GM21390 (cell line): ENCODE results near the gene BCDIN3D.
A peak's percentile ranks its signal among the peaks of the same experiment; 100 is the strongest.
"Not testable (repeated sequence)": the region's sequence is repeated elsewhere in the genome, so short reads cannot be mapped to it uniquely, and the experiment has no call there.

ENCODE experiments used
- ATAC-seq: cut with Tn5 transposase; IDR thresholded peaks from one replicate; pipeline ENCODE4 v1.9.1; 2021; ENCODE audit not compliant: unreplicated experiment

BCDIN3D gene, protein sequence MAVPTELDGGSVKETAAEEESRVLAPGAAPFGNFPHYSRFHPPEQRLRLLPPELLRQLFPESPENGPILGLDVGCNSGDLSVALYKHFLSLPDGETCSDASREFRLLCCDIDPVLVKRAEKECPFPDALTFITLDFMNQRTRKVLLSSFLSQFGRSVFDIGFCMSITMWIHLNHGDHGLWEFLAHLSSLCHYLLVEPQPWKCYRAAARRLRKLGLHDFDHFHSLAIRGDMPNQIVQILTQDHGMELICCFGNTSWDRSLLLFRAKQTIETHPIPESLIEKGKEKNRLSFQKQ

DNA sequence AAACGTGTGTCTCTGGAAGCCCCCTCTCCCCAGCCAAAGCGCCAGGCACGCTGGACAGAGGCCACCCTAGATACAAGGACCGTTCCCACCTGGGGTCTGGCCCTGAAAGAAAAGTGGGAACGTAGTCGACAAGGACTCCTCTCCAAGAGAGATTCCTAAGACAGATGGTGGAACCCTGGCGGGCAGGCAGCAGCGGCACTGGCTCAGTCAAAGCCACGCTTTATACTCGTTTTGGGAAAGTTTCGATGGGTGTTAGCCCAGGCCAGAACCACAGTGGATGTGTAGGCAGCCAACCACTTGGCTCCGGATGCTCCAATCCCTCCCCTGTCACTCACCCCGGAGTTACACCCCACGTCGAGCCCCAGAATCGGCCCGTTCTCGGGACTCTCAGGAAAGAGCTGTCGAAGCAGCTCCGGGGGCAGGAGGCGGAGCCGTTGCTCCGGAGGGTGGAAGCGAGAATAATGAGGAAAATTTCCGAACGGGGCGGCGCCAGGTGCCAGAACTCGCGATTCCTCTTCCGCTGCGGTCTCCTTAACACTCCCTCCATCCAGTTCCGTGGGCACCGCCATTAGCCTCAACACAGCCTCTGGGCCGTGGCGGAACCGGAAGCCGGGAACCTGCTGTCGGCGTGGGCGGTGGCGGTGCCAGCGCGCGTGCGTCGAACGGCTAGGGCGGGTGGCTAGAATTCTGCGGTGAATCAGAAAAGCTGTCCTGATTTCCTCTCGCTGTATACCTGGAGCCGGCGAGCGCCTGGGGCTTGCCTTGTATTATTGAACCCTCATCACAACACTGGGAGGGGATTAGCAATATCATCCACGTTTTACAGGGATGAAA lies at the start of gene BCDIN3D:
Gene BCDIN3D, minus strand, starts transcription at position 588 of the 834 bp plus-strand sequence. Its CDS starts 19 bp downstream, at position 569.
- ATAC-seq, result peak; percentile 87

DNA sequence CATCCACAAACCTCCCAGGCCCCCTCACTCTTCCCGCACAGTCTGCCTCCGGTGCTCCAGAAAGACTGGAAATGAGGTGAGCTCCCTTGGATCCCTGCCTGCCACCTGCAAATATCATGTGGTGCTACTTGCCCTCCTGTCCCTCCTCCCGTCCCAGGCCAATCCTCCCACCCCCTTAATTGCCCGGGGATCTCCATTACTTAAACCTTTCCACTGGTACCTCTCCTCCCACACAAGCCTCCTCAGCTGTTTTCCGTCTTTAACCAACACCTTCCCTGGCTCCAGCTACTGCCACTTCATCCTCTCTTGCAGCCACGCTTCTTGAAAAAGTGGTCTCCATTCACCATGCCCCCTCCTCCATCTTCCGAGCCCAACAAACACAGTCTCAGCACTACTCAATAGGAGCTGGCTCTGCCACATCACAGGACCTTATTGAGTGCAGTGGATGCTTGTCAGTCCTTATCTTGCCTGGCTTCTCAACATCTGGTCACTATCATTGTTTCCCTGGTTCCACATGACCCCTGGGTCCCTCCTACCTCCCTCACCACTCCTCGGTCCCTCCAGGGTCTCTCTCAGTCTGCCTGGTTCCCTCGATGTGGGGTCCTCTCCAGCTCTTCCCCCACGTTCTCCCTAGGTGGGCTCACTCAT lies 49.3 kb upstream of the BCDIN3D start:
- no peak for ATAC-seq

DNA sequence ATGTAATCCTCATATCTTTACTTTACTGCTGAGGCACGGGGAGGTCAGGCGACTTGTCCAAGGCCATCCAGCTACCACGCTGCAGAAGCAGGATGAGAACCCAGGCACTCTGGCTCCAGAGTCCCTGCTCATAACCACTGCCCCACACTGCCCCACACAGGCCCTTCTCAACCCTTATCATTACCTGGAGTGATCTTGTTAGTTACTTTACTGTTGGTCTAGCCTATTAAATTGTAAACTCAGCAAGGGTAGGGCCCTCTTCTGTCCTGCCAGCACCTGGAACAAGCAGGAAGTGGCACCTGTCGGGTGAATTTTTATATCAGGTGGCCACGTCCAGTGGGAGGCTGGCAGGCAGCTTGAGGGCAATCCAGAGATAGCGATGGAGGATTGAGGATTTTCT lies 48.6 kb upstream of the BCDIN3D start:
- ATAC-seq, result no peak

DNA sequence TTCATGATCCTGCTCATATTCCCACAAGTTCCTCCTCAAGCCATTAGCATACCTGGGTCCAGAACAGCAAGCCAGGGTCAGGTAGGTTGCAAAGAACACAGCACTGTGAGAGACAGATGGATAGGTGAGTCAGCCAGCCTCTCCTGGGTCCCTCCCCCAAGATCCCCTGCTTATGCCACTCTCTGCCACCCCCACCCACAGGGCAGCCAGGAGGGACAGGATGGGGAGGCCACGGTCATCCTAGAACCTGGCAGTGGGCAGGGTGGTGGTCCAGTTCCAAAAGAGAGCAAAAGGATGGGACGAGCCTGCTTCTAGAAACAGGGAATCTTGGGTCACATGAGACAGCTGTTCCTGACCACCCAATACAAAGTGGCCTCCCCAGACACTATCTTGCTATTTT lies 48.1 kb upstream of the BCDIN3D start:
- no peak for ATAC-seq

DNA sequence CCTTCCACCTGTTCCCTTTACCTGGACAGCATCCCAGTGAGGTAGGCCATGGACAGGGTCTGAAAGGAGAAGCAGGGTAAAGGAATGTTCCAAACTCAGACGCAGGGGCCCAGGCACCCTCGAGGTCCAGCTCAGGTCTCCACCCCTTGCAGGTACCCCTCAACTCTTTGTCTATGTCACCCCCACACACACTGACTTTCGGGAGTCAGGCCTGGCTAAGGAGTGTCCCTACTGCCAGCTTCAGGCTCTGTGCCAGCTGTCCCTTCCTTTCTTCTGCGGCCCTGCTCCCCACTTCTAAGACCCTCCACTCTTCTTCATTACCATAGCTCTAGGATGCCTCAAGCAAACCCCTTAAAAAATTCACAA lies 47.2 kb upstream of the BCDIN3D start:
- no peak for ATAC-seq

DNA sequence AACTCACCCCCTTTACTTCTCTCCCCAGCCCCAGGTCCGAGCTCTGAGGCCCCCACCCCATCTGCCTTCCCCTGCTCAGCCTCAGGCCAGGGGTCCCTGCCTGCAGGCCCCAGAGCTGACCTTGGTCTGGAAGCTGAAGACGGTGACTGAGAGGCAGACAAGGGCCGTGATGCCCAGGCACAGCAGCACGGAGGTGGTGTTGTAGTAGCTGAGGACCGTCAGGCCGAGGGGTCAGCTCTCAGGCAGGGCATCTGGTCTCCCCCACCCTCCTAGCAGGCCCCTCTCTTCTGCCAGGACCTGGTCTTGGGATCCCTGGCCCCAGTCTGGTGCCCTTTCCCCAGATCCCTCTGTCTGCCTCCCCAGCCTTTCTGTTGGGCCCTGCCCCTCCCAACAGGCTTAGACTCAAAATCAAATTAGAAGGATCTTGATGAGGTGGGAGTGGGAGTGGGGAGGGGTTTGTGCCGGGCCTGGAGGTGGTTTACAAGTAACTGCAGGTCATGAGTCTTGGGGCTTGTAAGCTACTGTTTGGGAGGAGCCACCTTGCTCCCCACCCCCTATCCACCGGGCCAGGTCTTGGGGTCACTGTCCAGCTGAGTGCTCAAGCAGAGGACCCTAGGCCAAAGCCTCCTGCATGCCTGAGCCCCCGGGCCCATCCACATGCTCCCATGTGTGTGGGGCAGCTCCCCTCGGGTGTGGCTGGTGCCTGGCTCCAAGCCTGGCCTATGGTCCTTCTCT lies 46.6 kb upstream of the BCDIN3D start:
- ATAC-seq, result no peak

DNA sequence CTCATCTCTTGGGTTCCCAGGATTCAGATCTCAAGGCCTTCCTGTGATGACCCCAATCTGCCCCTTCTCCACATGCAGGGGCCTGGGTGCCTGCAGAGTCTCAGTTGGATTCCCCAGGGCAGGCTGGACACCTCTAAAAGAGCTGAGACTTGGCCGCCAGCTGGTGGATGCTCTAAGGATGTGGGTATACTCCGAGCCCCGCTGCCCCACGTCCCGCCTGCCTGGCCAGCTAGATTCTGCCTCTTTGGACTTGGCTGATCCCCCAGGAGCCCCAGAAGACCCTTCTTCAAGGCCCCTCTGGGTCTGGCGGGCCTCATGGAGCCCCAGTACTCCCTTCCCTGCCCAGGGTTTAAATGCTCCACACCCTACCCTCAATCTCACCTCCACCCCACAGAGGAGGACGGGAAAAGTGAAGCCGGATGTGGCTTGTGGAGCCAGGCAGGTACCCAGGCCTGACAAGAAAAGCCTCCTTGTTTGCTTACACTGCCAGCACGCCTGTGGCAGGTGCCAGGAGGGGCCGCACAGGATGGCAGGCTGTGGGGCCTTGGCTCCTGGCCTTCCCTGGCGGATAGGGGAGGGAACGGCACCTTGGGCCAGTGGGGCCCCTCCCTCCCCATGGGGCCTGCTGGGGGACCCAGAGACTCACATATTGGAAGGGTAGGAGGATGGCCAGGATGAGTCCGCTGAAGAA lies 45.7 kb upstream of the BCDIN3D start:
- no peak for ATAC-seq

DNA sequence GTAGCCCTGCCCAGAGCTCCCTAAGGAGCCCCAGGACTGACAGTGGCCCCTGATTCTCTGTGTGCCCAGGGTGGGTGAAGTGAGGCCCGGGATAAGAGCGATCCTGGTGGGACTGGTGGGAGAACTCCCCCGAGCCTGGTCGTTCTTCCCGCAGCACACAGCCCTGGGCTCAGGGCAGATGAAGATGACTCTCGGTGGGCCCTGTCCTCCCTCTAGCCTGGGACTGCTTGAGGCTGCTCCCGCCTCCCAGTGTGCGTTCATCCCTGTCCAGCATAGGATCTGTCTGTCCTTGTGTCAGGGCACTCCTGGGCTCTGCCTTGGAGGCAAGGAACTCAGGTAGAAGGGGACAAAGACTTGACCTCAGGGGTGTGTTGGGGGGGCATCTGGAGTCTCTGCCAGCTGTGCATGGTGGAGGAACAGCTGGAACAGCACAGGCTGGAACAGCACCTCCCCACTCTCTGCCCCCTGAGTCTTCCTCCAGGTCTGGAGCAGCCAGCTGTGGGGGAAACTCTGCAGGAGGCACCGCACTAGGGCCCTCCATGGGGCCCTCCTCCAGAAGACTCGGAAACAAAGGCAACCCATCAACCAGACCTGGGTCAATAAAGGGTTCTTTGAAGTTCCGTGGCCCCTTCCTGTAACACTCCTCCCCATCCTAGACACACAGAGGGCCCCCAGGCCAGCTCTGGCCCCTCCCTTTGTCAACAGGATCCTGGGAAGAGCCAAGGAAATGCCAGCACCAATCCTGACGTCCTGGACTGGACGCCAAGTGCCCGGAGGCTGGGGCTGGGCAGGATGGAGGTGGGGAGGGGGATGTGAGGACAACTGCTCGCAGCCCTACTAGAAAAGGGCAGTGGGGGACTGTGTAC lies 44.9 kb upstream of the BCDIN3D start:
- no peak for ATAC-seq

DNA sequence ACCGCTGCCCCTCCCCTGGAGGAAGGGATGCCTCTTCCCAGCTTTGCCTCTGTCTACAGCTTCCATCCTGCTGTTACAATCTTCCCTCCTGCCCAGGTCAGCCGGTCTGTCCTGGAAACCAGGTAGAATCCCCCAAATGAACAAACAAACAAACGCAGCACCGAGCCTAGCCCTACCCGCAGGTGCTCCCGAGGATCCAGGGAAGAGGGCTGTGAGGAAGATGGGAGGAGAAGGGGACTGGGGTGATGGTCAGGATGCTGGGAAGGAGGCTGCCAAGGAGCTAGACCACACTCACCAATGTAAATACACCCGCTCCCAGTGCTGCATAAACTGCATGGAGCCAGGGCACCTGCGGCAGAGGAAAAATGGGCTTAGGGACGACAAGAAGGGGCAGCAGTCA lies 44.2 kb upstream of the BCDIN3D start:
- no peak for ATAC-seq

DNA sequence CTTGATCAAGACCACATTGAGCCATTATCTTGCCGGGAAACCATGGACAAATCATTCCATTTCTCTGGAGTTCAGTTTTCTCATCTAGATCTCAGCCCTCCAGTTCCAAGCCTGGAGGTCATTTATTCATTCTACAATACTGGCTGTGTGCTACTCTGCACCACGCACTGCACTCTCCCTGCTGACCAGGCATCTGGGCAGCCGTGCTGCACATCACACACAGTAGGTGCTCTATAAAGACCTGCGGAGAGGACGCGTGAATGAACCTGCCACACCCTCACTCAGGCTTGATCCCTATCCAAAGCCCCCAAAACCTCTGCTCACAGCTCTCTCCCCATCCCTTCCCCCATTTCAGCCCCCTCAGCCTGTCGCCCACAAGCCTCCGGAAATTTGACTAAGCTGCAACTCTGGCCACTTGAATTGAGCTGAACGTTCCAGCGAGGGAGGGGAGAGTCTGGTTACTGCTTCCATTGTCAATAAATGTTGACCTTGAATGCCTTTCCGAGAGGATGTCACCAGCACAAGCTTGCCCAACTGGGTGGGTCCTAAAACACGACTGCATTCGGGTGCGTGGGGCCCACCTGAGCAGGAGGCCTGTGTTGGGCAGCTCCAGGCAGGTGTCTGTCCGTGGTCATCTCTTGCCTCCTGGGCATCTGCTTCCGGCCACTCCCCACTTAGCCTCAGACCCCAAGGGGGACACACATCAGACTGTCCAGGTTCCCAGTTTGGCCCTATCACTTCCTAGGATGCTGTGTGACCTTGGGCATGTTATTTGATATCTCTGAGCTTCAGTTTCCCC lies 43.0 kb upstream of the BCDIN3D start:
- ATAC-seq, result no peak

DNA sequence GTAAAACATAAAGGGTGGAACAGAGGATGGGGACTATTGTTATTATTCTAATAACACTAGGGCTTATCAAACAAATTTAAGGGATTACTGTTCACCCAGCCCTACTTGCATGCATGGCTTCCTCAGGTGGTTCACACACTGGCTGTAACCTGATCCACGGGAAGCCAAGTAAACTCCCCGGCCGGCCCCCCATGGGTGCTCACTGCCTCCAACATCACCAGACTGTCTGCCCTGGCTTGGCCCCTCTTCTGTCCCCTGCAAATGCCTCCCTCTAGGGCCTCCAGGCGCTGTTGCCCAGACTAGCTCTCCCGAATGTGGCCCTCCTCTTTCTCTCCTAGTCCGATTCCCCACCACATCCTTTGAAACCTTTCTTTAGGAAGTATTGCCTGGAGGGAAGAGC lies 42.2 kb upstream of the BCDIN3D start:
- ATAC-seq, result no peak

DNA sequence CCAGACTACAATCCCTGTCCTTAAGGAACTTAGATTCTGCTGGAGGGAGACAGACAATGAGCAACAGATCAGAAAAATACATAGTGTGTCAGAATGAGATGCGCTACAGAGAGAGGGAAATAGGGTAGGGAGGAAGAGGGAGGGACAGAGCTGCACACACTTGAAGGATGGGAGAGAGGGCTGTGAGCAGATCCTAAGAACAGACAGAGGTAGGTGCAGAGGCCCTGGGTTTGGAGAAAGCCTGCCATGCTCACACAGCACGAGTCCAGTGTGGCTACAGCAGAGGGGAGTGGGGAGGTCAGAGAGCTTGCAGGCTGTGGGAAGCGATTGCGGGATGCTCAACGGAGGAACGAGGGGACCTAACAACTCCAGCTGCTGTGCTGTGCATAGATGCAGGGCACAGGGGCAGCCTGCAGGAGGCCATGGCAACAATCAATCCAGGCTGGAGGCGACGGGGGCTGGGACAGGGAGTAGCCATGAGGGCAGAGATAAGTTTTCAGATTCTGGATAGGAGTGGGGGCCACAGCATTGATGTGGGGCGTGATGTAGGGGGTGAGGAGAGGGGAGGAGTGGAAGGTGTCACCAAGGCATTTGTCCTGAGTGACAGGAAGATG lies 40.1 kb upstream of the BCDIN3D start:
- ATAC-seq, result no peak

DNA sequence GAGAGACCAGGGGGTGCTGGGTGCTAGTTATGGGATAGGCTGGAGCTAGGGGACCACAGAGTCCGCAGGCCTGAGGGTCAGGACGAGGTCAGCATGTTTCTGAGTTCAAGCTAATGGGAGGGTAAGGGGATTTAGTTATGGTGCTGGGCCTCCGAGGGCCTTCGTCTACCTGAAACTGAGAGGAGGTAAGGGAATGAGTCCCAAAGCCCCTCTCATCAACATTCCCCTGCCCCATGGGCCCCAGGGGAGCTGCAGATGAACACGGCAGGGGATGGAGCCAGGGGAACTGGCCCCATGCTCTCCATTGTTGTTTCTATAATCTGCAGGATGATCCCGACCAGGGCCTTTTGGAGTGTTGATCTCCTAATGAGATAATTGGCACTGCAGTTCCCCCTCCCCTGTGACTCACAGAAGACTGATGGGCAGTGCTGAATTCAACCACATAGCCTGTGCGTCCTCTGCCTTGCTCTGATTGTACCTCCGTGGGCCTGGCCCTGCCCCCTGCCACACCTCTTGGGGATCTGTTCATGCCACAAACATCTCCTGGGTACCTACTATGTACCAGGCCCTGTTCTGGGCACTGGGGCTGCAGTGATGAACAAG lies 39.4 kb upstream of the BCDIN3D start:
- no peak for ATAC-seq

DNA sequence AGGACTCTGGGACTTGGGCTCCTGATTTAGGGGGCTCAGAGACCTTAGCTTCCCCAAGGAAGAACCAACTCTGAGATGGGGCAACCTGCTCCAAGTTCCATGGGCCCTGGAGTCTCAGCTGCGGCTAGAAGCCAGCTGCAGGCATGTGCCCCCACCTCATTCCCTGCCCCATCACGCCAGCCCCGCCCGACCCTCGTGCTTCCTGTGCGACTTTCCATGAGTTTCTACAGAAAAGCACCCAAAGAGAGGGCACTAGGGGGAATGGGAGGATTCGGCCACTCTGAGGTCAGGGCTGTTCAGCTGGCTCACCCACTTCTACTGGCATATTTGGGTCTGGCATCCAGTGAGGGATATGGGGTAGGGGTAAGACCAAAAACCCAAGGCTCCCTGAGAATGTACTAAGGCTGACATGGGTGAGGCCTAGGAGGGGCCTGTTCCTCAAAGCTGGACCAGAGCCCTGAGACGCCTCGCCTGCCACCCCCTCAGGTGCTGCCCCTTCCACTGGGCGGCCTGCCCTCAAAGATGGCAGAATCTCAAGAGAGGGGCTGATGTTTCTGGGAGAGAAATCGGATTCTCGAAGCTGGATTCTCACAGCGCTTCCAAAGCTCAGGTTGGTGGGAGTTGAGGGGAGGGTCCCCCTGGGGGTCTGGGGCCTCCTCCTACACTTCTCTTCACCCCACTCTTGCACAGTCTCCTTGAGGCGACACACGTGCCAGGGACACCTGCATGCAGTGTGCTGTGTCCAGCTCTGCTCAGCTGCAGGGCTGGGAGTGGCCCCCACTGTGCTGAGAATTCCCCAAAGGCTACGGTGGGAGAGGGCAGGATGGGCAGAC lies 38.7 kb upstream of the BCDIN3D start:
- no peak for ATAC-seq

DNA sequence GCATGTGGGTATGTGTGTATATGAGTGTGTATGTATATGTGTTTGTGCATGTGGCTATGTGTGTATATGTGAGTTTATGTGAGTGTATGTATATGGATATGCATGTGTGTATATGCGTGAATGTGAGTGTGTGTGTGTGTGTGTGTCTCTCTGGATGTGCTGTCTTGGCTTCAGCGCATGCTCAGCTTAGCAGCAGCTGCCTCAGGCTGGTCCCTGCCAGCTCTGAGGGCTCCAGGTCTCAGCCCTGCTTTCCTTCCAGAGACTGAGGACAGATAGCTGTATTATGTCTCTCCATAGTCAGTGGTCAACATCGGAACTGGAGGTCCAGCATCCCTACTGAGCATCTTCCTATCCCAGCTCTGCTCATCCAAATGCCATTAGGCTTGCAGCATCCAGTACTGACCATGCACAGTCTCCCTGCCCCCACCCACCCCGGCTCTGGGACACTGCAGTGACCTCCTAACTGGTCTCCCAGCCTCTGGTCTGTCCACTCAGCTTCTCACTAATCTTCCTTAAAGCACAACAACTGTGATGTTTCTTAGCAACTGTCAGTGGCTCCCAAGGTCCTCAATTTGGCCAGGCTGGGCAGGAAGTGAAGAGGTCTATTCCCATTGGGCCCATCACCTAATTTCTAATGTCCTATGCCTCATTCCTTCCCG lies 38.0 kb upstream of the BCDIN3D start:
- ATAC-seq, result no peak

DNA sequence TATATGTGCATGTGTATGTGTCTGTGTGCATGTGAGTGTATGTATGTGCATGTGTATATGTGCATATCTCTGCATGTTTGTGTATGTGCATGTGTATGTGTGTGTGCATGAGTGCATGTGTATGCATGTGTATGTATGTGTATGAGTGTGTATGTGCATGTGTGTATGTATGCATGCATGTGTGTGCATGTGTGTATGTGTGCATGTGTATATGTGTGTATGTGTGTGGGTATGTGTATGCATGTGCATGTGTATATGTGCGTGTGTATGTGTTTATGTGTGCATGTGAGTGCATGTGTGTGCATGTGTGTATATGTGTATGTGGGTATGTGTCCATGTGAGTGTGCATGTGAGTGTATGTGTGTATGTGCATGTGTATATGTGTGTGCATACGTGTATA lies 36.2 kb upstream of the BCDIN3D start:
- not testable (repeated sequence) for ATAC-seq

DNA sequence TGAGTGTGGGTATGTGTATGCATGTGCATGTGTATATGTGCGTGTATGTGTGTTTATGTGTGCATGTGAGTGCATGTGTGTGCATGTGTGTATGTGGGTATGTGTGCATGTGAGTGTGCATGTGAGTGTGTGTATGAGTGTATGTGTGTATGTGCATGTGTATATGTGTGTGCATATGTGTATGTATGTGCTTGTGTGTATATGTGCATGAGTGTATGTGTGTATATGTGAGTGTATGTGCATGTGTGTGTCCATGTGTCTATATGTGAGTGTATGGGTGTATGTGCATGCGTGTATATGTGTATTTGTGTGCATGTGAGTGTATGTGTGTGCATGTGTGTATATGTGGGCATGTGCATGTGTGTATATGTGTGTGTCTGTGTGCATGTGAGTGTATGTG lies 35.1 kb upstream of the BCDIN3D start:
- no peak for ATAC-seq
